Gastrocnemius medialis (tissue), 4 donors: ENCODE results near the gene TM4SF20.

Experiments used
- CTCF ChIP-seq, 5 experiments: fragments of 450-650 bp in 3 of 5; fragments of 200-600 bp in 2 of 5; sonication (generic) in 2 of 5; IDR thresholded peaks in 4 of 5; conservative IDR thresholded peaks in 1 of 5; 1 replicate in 4 of 5; 2 replicates in 1 of 5; pipeline ENCODE4 v1.5.1; 2016 to 2019; ENCODE audit warnings: antibody characterized with exemption in 5 of 5, mild to moderate bottlenecking in 3 of 5, moderate library complexity in 3 of 5
- POLR2A ChIP-seq, 2 donors: fragments of 450-650 bp; IDR thresholded peaks; one replicate each; pipeline ENCODE4 v1.6.1; 2017; ENCODE audit warnings: antibody characterized with exemption in 2 of 2, mild to moderate bottlenecking in 2 of 2, moderate library complexity in 2 of 2

- TF ChIP-seq CTCF (IDR thresholded peaks at IDR 0.05 in 4 of 5, conservative IDR thresholded peaks at IDR 0.05 in 1 of 5) (no peak), POLR2A (IDR thresholded peaks at IDR 0.05) (no peak)
Observed at GRCh38 chr2:227383686-227384085, 4.6 kb upstream of the TM4SF20 start.
